Natural killer cell treated with Interleukin-12 subunit alpha and Interleukin-12 subunit beta and Interleukin-15 and Interleukin-18, amount 100 ng/mL, for 72 hours (primary cell): ENCODE data around the gene SLC6A3. TPM values are rescaled to one million over a fixed set of nuclear protein-coding genes. Genes with fewer than 3 reads are reported as not detected.

Experiments
- ATAC-seq, 2 donors: fragments of 150-1000 bp; cut with Tn5 transposase in 1 of 2; sonication (Bioruptor Pico), chemical (Tn5 transposase) in 1 of 2; 2 replicates each; pipeline ENCODE4 v1.10.0; 2021
- DNase-seq: peaks from one replicate; pipeline ENCODE4 v3.0.0; 2022; ENCODE audit warnings: low spot score
- H3K27ac Mint-ChIP-seq, 2 donors: 1 replicate in 1 of 2; 2 replicates in 1 of 2; pipeline ENCODE4 v1.8.0; 2022; ENCODE audit warnings: mixed read lengths in 2 of 2, mild to moderate bottlenecking in 1 of 2, moderate library complexity in 1 of 2
- H3K27me3 Mint-ChIP-seq, 2 donors: 1 replicate in 1 of 2; 2 replicates in 1 of 2; pipeline ENCODE4 v1.8.0; 2022; ENCODE audit warnings: mixed read lengths in 2 of 2
- H3K36me3 Mint-ChIP-seq: one replicate; pipeline ENCODE4 v1.8.0; 2022; ENCODE audit warnings: mixed read lengths
- H3K4me1 Mint-ChIP-seq, 2 donors: 1 replicate in 1 of 2; 2 replicates in 1 of 2; pipeline ENCODE4 v1.8.0; 2022; ENCODE audit warnings: low read depth in 2 of 2, mixed read lengths in 2 of 2, mild to moderate bottlenecking in 1 of 2
- H3K4me3 Mint-ChIP-seq: one replicate; pipeline ENCODE4 v1.8.0; 2022; ENCODE audit warnings: mixed read lengths
- H3K9me3 Mint-ChIP-seq: 2 replicates; pipeline ENCODE4 v1.8.0; 2022; ENCODE audit warnings: mixed read lengths
- total RNA-seq, 2 donors: library from RNA; stranded (reverse); gene quantifications; one replicate each; pipeline ENCODE4 v1.2.3, GENCODE V29; 2022

Gene SLC6A3
- total RNA-seq, 2 donors from 2014 or later, result not detected

GRCh38 chr5:1388383-1388967 lies 56.8 kb downstream of the SLC6A3 start:
- no peaks in the 10 kb centered on the region for H3K36me3 Mint-ChIP-seq
- peaks cover 12 to 29% of the 10 kb centered on the region in 2 donors for H3K4me1 Mint-ChIP-seq
- H3K4me3 Mint-ChIP-seq, result peak overlapping the region; percentile 19
- H3K27me3 Mint-ChIP-seq, result peaks cover 7 to 12% of the 10 kb centered on the region in 2 donors
- ATAC-seq (no peak), DNase-seq (no peak)
- H3K27ac Mint-ChIP-seq, result no peak overlapping the region
- no peaks in the 10 kb centered on the region for H3K9me3 Mint-ChIP-seq

GRCh38 chr5:1387876-1388275 lies 57.4 kb downstream of the SLC6A3 start:
- H3K36me3 Mint-ChIP-seq, result no peaks in the 10 kb centered on the region
- ATAC-seq (no peak), DNase-seq (no peak)
- H3K27me3 Mint-ChIP-seq, result peaks cover 7 to 12% of the 10 kb centered on the region in 2 donors
- no peak overlapping the region for H3K27ac Mint-ChIP-seq
- no peaks in the 10 kb centered on the region for H3K9me3 Mint-ChIP-seq
- peaks cover 12 to 29% of the 10 kb centered on the region in 2 donors for H3K4me1 Mint-ChIP-seq
- peak overlapping the region; percentile 19 for H3K4me3 Mint-ChIP-seq

DNA sequence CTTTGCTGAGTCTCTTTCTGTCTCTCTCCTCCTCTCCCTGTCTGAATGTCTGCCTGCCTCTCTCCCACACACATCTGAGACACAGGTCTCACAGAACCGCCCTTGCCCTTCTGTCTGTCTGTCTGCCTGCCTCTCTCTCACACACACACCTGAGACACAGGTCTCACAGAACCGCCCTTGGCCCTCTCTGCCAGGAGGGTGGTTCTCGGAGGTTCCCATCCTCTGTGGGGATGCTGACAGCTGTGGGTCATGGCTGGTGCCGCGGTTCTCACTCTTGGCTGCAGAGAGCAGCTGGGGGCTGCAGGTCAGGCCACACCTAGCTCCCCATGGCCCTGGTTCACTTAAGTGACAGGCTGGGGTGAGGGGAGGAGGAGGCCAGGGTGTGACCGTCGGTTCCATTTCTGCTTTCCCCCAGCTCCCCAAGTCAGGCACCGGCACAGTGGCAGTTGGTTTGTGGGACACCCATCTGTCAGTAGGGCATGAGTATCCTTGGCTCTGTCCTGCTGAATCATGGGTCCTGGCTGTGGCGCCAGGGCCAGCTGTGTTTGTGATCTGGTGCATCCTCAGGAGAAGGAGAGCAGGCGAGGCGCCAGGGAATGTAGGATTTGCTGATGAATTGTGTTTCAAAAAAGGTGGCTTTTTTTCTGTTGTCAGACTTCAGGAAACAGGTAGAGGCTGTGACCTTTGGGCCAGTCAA lies 58.0 kb downstream of the SLC6A3 start:
- ATAC-seq, result no peak

GRCh38 chr5:1386274-1386717 lies 58.9 kb downstream of the SLC6A3 start:
- Mint-ChIP-seq H3K4me1 (peaks cover 18 to 35% of the 10 kb centered on the region in 2 donors), H3K27me3 (peaks cover 7 to 12% of the 10 kb centered on the region in 2 donors), H3K9me3 (no peaks in the 10 kb centered on the region), H3K27ac (peak overlapping the region; percentile 77 to 85), H3K36me3 (no peaks in the 10 kb centered on the region), H3K4me3 (peak overlapping the region; percentile 94)
- ATAC-seq (peak; percentile 64 to 73), DNase-seq (peak; percentile 70)

More for the DNA sequence above, 58.0 kb downstream of the SLC6A3 start:
- Mint-ChIP-seq H3K4me1 (peaks cover 12 to 29% of the 10 kb centered on the region in 2 donors), H3K9me3 (no peaks in the 10 kb centered on the region), H3K27me3 (peaks cover 7 to 12% of the 10 kb centered on the region in 2 donors), H3K27ac (peak overlapping the region; percentile 77 to 85), H3K36me3 (no peaks in the 10 kb centered on the region), H3K4me3 (peak overlapping the region; percentile 94)
- DNase-seq, result no peak

DNA sequence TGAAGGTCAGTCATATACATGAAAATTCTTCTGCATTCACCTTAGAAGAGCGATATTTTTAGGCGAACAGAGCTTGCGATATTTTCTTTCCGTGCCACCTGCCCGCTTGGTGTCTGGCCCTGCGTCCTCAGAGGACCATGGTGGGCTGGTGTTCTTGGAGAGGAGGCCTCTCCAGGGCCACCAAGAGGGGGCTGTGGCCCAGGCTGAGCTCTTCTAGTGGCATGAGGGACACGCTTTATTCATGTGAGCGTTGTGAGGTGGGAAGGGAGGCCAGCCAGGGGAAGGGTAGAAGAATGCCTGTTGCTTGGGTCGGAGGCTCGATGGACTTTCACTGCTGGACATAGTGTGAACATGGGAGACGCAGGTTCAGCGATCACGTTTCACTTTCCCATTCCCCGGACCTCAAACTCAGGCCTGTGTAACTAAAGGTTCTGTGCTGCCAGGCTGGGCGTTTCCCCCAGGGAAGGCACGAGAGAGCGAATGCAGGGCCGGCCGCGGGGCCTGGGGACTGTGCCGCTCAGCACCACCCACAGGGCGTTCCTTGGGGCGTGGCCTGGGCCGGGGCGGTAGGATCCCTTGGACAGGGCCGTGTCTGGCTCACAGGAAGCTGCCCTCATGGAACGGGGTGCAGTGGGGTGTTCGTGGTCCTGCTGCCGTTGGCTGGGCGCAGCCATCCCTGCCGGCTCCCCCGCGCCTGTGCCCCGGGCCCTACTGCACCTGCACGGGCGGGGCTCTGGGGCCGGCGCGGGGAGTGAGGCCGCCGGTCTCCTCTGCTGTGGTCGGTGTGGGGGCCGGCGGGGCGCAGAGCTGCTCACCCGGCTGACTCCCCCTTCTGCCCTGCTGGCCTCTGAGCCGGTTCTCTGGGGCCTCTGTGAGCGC lies 59.6 kb downstream of the SLC6A3 start:
- peaks cover 20 to 40% of the 10 kb centered on the region in 2 donors for H3K4me1 Mint-ChIP-seq
- H3K27ac Mint-ChIP-seq, result peak overlapping the region; percentile 77 to 85
- peak overlapping the region; percentile 94 for H3K4me3 Mint-ChIP-seq
- ATAC-seq (peak; percentile 95 to 96), DNase-seq (peak; percentile 89)
- H3K27me3 Mint-ChIP-seq, result peaks cover 7 to 12% of the 10 kb centered on the region in 2 donors
- no peaks in the 10 kb centered on the region for H3K9me3 Mint-ChIP-seq
- H3K36me3 Mint-ChIP-seq, result no peaks in the 10 kb centered on the region

GRCh38 chr5:1384521-1384920 lies 60.7 kb downstream of the SLC6A3 start:
- ATAC-seq (no peak), DNase-seq (no peak)
- peaks cover 7 to 12% of the 10 kb centered on the region in 2 donors for H3K27me3 Mint-ChIP-seq
- H3K36me3 Mint-ChIP-seq, result no peaks in the 10 kb centered on the region
- peaks cover 20 to 40% of the 10 kb centered on the region in 2 donors for H3K4me1 Mint-ChIP-seq
- H3K27ac Mint-ChIP-seq, result no peak overlapping the region
- no peaks in the 10 kb centered on the region for H3K9me3 Mint-ChIP-seq
- H3K4me3 Mint-ChIP-seq, result no peak overlapping the region

DNA sequence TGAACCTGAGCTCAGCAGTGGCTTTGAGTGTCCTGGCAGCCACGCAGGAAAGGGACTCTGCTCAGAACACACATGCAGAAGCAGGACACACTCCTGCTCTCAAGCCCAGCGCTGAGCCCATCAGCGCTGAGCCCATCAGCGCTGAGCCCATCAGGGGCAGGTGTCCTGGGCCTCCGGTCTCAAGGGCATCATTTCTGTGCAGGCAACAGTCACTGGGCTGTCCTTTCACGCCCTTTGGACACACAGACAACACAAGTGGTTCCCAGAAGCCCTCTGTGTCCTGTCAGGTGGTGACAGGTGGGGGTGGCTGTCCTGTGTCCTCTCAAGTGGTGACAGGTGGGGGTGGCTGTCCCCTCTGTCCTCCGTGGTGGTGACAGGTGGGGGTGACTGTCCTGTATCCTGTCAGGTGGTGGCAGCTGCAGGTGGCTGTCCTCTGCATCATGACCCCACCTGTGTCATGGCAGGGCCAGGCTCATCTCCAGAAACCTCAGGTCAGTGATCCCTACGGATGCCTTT lies 61.3 kb downstream of the SLC6A3 start:
- Mint-ChIP-seq H3K27me3 (peaks cover 7 to 10% of the 10 kb centered on the region in 2 donors), H3K9me3 (no peaks in the 10 kb centered on the region), H3K27ac (no peak overlapping the region), H3K36me3 (no peaks in the 10 kb centered on the region), H3K4me3 (no peak overlapping the region), H3K4me1 (peaks cover 20 to 40% of the 10 kb centered on the region in 2 donors)
- DNase-seq (no peak), ATAC-seq (no peak)

GRCh38 chr5:1383344-1383743 lies 61.9 kb downstream of the SLC6A3 start:
- DNase-seq (no peak), ATAC-seq (no peak)
- Mint-ChIP-seq H3K36me3 (no peaks in the 10 kb centered on the region), H3K4me1 (peaks cover 20 to 37% of the 10 kb centered on the region in 2 donors), H3K9me3 (no peaks in the 10 kb centered on the region), H3K27me3 (peaks cover 3 to 4% of the 10 kb centered on the region in 2 donors), H3K27ac (no peak overlapping the region), H3K4me3 (no peak overlapping the region)

- Mint-ChIP-seq H3K4me3 (no peak overlapping the region), H3K27me3 (no peaks in the 10 kb centered on the region), H3K27ac (no peak overlapping the region), H3K4me1 (peaks cover 20 to 33% of the 10 kb centered on the region in 2 donors), H3K9me3 (no peaks in the 10 kb centered on the region), H3K36me3 (no peaks in the 10 kb centered on the region)
- no peak for DNase-seq
- ATAC-seq, result no peak
Measured at GRCh38 chr5:1382248-1382700, 63.0 kb downstream of the SLC6A3 start.

DNA sequence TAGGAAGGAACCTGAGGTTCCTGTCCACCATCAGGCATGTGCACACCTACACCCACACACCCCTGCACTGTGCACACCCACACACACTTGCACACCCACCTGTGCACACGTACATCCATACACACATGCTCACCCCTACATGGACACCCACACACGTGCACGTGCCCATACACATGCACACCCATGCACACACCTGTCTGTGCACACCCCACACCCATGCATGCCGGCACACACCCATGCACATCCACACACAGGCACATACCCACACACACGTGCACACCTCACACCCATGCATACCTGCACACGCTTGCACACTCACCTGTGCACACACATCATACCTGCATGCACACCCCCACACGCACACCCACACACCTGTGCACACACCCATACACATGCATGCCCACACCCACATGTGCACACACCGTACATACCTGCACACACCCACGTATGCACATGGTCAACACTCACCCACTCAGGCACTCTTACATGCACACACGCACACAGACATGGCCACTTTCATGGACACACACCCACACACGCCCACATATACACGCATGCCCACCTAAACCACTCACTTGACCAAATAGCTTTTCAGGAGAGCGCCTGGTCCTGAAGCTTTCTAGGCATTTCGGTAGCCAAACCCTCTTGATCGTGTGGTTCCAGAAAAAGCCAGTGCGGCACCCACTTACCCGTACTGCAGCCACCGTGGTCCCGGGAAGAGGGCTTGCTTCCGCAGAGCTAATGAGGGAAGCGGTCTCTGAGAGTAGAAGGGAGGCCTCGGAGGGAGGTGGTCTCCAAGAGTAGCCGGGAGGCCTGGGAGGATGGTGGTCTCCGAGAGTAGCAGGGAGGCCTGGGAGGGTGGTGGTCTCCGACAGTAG lies 63.6 kb downstream of the SLC6A3 start:
- peak overlapping the region; percentile 33 for H3K4me3 Mint-ChIP-seq
- H3K27me3 Mint-ChIP-seq, result no peaks in the 10 kb centered on the region
- DNase-seq (no peak), ATAC-seq (no peak)
- no peaks in the 10 kb centered on the region for H3K9me3 Mint-ChIP-seq
- peaks cover 14 to 26% of the 10 kb centered on the region in 2 donors for H3K4me1 Mint-ChIP-seq
- peak overlapping the region in 1 of 2 donors; percentile 12 for H3K27ac Mint-ChIP-seq
- H3K36me3 Mint-ChIP-seq, result no peaks in the 10 kb centered on the region

DNA sequence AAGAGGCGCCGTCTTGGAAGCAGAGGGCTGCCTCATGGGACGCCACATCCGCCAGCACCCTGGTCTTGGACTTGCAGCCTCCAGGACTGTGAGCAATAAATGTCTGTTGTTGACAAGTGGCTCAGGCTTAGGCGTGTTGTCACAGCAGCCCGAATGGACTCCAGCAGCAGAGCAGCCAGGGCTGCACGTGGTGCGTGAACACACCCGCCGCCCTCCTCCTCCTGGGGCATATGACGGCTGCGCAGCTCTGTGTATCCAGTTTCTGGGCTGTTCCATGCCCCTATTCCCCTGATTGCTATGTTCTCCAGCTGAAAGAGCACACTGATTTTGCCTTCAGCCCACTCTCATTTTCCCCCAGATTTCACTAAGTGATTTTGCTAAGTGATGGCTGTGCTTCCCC lies 64.3 kb downstream of the SLC6A3 start:
- H3K27me3 Mint-ChIP-seq, result no peaks in the 10 kb centered on the region
- ATAC-seq (no peak), DNase-seq (no peak)
- no peaks in the 10 kb centered on the region for H3K9me3 Mint-ChIP-seq
- H3K36me3 Mint-ChIP-seq, result no peaks in the 10 kb centered on the region
- no peak overlapping the region for H3K27ac Mint-ChIP-seq
- peak overlapping the region; percentile 33 for H3K4me3 Mint-ChIP-seq
- H3K4me1 Mint-ChIP-seq, result peaks cover 16 to 21% of the 10 kb centered on the region in 2 donors

DNA sequence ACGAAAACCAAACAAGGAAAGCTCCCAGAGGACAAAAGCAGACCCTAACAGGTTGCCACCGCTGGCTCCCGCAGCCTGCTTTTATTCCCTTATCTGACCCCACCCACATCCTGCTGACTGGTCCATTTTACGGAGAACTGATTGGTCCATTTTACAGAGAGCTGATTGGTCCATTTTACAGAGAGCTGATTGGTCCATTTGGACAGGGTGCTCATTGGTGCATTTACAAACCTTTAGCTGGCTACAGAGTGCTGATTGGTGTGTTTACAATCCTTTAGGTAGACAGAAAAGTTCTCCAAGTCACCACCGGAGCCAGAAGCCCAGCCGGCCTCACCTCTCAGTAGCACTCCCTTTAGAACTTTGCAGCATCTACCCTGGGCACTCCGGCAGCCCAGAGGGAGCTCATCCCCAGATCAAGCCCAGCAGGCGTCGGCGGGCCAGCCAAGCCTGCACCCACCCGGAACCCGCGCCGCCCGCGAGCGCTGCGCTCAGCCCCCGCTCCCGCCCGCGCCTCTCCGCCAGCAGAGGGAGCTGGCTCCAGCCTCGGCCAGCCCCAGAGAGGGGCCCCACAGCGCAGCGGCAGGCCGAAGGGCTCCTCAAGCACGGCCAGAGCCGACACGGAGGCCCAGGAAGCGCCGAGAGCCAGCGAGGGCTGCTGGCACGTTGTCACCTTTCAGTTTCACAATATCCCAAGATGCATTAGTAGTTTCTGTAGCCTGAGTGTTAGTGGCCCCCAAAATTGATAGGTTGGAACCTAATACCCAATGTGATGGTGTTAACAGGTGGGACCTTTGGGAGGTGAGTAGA lies 65.0 kb downstream of the SLC6A3 start:
- Mint-ChIP-seq H3K4me3 (peak overlapping the region; percentile 66), H3K4me1 (peaks cover 15 to 18% of the 10 kb centered on the region in 2 donors), H3K9me3 (no peaks in the 10 kb centered on the region), H3K36me3 (no peaks in the 10 kb centered on the region), H3K27ac (no peak overlapping the region), H3K27me3 (no peaks in the 10 kb centered on the region)
- ATAC-seq, result peak; percentile 91 to 93
- DNase-seq, result peak; percentile 77
